Activated naive CD8-positive, alpha-beta T cell treated with anti-CD3 and anti-CD28 coated beads, Interleukin-2, amount 10 ng/mL, durations not matched to agents 7 days and 5 days (primary cell): ENCODE measurements around the gene VGF. TPM values are rescaled to one million over a fixed set of nuclear protein-coding genes. Genes with fewer than 3 reads are reported as not detected.

Experiments used
- ATAC-seq: fragments of 150-1000 bp; cut with Tn5 transposase; one replicate; pipeline ENCODE4 v1.10.0; 2021; ENCODE audit warnings: low read depth, moderate library complexity
- POLR2A ChIA-PET: fragments of 350-600 bp; sonication (Branson Sonifier 250); formaldehyde crosslinking; loops from one replicate; lab custom pipeline; 2021; ENCODE audit warnings: antibody characterized with exemption; lab: Charles Lee
- DNase-seq: peaks from one replicate; pipeline ENCODE4 v3.0.0; 2021
- H3K27ac Mint-ChIP-seq: one replicate; pipeline ENCODE4 v1.8.0; 2022; ENCODE audit warnings: mild to moderate bottlenecking, mixed read lengths
- H3K27me3 Mint-ChIP-seq: one replicate; pipeline ENCODE4 v1.8.0; 2022; ENCODE audit warnings: mild to moderate bottlenecking, moderate library complexity, mixed read lengths
- H3K36me3 Mint-ChIP-seq: one replicate; pipeline ENCODE4 v1.8.0; 2021; ENCODE audit warnings: mild to moderate bottlenecking, mixed read lengths
- H3K4me1 Mint-ChIP-seq: one replicate; pipeline ENCODE4 v1.8.0; 2021; ENCODE audit warnings: mixed read lengths
- H3K4me3 Mint-ChIP-seq: one replicate; pipeline ENCODE4 v1.8.0; 2022; ENCODE audit warnings: mild to moderate bottlenecking, moderate library complexity, mixed read lengths
- H3K9me3 Mint-ChIP-seq: one replicate; pipeline ENCODE4 v1.8.0; 2021; ENCODE audit warnings: mixed read lengths
- total RNA-seq, 2 experiments: library from RNA; stranded (reverse); gene quantifications; one replicate each; pipeline ENCODE4 v1.2.3, GENCODE V29; 2021

Gene VGF
- total RNA-seq, 2 experiments from 2014 or later, result 0.14 to 0.17 TPM

GRCh38 chr7:101168412-101169049 lies 3.2 kb upstream of the VGF start:
- POLR2A ChIA-PET, result interaction anchor here (1.0 kb wide), 1 partner anchor 25 kb away, joined by 7 read pairs; no protein-coding TSS in a partner anchor
- peaks cover 45% of the 10 kb centered on the region for H3K4me1 Mint-ChIP-seq

DNA sequence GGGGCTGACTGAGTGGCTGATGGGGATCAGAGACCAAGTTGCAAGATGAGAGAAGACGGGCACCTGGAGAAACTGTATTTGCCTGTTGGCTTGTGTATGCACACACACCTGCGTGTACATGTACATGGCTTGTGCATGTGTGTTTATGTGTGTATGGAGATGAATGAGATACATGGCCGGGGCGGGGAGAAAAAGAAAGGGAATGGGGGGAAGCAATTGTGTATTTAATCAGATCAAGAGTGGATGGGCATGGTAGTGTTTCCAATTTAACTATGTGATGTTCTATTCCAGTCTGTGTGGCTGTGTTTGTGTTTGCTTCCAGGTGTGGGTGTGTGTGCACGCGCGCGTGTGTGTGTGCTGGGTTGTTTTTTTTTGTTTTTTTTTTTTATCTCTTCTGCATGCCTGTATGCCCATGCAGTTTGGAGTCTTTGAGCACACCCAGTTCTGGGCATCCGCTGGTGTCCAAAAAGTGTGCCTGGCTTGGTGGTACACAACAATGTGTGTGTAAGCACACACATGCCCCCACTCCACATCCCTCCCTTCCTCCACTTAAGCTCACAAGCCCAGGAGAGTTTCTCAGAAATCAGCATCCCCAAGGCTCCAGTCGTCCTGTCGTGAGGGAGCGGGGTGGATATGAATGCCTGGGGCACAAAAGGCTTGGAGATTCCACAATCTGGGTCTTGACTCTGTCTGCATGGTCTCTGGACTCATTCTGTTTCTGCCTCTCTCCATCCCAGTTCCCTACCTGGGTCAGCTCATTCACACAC lies 2.5 kb upstream of the VGF start:
- Mint-ChIP-seq H3K4me3 (no peak overlapping the region), H3K4me1 (peaks cover 46% of the 10 kb centered on the region), H3K27me3 (peaks cover 79% of the 10 kb centered on the region), H3K9me3 (no peaks in the 10 kb centered on the region), H3K27ac (no peak overlapping the region), H3K36me3 (peaks cover 2% of the 10 kb centered on the region)
- DNase-seq, result no peak
- no peak for ATAC-seq
- POLR2A ChIA-PET, result interaction anchor here (1.0 kb wide), 1 partner anchor 24 kb away, joined by 7 read pairs; no protein-coding TSS in a partner anchor

More at GRCh38 chr7:101168412-101169049, 3.2 kb upstream of the VGF start:
- H3K27me3 Mint-ChIP-seq, result peaks cover 81% of the 10 kb centered on the region
- ATAC-seq, result no peak
- DNase-seq, result no peak
- peaks cover 2% of the 10 kb centered on the region for H3K36me3 Mint-ChIP-seq
- H3K27ac Mint-ChIP-seq, result no peak overlapping the region
- H3K9me3 Mint-ChIP-seq, result no peaks in the 10 kb centered on the region
- H3K4me3 Mint-ChIP-seq, result no peak overlapping the region

DNA sequence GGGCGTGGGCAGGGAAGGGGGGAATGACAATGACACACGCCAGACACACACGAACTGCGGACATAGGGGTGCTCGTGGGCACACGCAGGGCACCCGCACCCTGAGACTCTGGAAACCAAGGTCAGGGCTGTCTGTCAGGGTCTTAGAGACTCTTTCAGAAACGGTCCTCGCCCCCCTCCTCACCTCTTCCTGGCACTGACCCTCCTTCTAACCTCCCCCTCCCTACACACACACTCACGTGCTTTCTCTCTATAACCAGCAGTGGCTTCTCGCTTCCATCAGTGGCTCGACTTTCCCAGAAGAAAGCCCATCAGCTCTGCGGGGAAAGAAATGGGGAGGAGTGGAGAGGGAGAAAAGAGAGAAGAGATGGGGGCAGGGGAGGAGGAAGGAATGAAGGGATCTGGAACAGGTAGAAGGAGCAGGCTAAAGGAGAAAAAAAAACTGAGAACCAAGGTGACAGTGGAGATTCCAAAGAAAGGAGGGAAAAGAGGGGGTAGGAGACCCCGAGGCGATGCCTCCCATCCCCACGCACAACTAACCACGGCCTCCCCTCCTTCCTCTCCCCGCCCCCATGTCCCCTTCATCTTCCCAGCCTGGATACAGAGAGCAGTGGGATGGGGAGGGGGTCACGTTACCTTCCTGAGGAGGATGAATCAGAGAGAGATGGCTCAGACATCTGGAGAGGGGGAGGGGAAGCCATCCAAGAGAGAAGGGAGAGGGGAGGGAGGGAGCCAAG lies 1.7 kb upstream of the VGF start:
- Mint-ChIP-seq H3K27ac (no peak overlapping the region), H3K9me3 (no peaks in the 10 kb centered on the region), H3K4me1 (peaks cover 46% of the 10 kb centered on the region), H3K4me3 (no peak overlapping the region), H3K27me3 (peaks cover 81% of the 10 kb centered on the region), H3K36me3 (peaks cover 2% of the 10 kb centered on the region)
- no peak for ATAC-seq
- POLR2A ChIA-PET, result no interaction called here
- DNase-seq, result no peak

DNA sequence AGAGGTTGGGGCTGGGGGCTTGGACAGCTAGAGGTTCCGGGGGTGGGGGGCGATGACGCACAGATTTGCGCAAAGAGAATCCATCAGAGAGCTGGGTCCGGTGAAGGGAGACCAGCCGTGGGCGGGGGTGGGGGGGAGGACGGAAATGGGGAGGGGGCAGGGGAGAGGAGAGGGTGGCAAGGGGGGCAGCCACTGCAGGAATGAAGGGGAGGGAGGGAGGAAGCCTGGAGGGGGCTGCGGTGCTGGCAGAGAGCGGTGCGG lies 1.2 kb upstream of the VGF start:
- Mint-ChIP-seq H3K27me3 (peaks cover 77% of the 10 kb centered on the region), H3K9me3 (no peaks in the 10 kb centered on the region), H3K27ac (no peak overlapping the region), H3K4me1 (peaks cover 43% of the 10 kb centered on the region), H3K36me3 (peaks cover 2% of the 10 kb centered on the region), H3K4me3 (no peak overlapping the region)
- POLR2A ChIA-PET, result interaction anchor here (1.2 kb wide), 1 partner anchor 81 kb away, joined by 4 read pairs; the partner anchor contains the start of gene TRIM56
- ATAC-seq, result no peak
- no peak for DNase-seq

DNA sequence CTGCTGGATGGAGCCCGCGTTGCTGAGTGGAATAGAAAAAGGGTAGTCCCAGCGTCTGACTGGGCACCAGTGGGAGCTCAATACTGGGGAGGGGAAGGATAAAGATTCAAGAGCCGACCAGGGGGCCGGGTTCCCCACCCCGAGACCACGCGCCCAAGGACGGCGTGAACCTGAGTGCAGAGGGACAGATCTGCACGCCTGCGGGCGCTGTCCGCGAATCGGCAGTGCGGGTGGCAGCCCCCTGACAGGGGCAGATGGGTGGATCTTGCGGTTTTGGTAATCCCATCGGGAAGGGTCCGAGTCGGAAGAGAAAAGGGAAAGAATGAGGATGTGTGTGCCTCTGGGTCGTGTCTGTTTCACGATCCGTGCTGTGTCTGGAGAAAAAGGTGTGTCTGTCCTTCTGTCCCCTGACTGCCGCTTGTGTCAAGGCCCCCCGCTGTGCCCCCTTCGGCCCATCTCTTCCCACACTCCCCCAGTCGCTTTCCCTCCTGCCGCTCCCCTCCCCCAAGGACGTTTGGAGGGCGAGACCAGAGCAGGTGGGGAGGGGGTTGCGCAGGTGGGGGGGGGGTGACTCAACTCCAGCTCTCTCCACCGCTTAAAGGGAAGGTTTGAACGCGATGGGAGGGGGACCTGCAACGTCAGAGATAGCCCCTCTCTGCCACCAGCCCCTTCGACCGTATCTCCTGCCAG lies 734 bp upstream of the VGF start:
- no peak for ATAC-seq
- H3K9me3 Mint-ChIP-seq, result no peaks in the 10 kb centered on the region
- peaks cover 4% of the 10 kb centered on the region for H3K36me3 Mint-ChIP-seq
- peaks cover 38% of the 10 kb centered on the region for H3K4me1 Mint-ChIP-seq
- no peak for DNase-seq
- POLR2A ChIA-PET, result interaction anchor here (0.6 to 2.4 kb wide), 6 partner anchors 8 to 1268 kb away, joined by 3 to 8 read pairs (median 4); partner anchors contain the start of genes SRRT, TRIM56 and UFSP1
- H3K27me3 Mint-ChIP-seq, result peaks cover 73% of the 10 kb centered on the region
- H3K4me3 Mint-ChIP-seq, result peak overlapping the region; percentile 87
- no peak overlapping the region for H3K27ac Mint-ChIP-seq

DNA sequence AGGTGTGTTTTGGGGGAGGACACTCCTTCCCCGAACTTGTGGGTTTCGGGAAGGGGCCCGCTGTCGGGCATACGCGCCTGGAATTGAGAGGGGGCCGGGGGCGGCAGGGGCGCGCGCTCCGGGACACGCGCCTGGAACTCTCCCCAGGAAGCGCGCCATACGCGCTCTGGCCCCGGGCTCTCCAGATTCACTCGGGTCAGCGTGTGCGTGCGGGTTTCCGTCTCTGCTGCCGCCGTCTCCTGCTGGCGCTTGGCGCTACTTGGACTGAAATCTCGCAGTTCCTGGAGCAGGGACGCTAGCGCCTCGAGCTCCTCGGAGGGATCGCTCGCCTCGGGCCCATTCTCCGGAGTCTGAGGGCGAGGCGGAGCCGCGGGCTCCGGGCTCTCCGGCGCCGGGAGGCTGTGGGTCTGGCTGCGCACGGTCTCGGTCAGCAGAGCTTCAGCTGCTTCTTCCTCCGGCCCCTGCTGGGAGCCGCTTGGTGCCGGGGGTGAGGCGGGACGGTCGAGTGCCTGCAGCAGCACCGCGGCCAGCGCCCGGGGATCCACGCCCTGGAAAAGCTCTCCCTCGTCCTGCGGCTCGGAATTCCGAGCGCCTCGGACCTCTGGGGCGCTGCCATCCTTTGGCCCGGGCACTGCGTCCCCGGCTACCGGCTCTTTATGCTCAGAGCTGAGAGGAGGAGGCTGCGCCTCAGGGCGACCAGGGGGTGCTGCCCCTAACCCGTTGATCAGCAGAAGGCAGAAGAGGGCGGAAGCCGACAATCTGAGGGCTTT lies 1.1 kb downstream of the VGF start:
- Mint-ChIP-seq H3K27ac (no peak overlapping the region), H3K9me3 (no peaks in the 10 kb centered on the region), H3K27me3 (peaks cover 54% of the 10 kb centered on the region), H3K36me3 (peaks cover 6% of the 10 kb centered on the region), H3K4me1 (peaks cover 25% of the 10 kb centered on the region), H3K4me3 (peak overlapping the region; percentile 25)
- DNase-seq, result peak; percentile 48
- POLR2A ChIA-PET, result interaction anchor here (2.4 kb wide), 1 partner anchor 9 kb away, joined by 8 read pairs; no protein-coding TSS in a partner anchor
- ATAC-seq, result no peak

- peak; percentile 45 for ATAC-seq
- POLR2A ChIA-PET, result interaction anchor here (2.4 kb wide), 1 partner anchor 10 kb away, joined by 8 read pairs; no protein-coding TSS in a partner anchor
- peaks cover 20% of the 10 kb centered on the region for H3K4me1 Mint-ChIP-seq
These were observed 1.9 kb downstream of the VGF start for GRCh38 chr7:101163279-101164070.

DNA sequence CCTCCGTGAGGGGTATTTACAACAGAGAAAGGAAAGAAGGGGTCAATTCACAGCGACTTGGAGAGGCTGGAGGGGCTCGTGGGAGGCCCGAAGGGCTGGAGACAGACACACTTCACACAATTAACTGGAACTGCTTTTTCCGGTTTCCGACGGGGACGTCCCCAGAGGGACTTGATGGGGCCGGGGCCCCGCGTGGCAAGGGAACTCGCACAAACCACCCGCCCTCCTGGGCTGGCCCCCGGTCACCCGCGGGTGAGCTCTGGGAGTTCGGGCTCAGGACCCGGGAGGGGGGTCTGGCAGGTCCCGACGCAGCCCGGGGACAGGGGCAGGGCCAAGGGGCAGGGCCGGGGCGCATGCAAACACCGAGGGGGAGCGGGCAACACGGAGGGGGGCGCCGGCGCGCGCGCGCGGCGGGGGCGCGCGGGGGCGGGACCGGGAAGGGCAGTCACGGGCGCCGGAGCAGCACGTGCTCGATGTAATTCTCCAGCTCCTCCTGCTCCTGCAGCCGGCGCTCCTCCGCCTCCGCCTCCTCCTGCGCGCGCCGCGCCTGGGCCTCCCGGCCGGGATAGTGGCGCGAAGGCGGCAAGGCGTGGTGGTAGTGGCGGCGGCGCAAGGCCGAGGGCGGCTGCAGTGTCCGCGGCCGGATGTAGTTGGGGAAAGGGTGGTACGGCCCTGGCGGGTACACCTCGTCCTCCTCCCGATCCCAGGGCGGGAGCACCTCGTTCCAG lies 2.7 kb downstream of the VGF start:
- Mint-ChIP-seq H3K4me1 (peaks cover 19% of the 10 kb centered on the region), H3K36me3 (peaks cover 10% of the 10 kb centered on the region), H3K9me3 (no peaks in the 10 kb centered on the region), H3K4me3 (peak overlapping the region; percentile 70), H3K27ac (no peak overlapping the region), H3K27me3 (peaks cover 39% of the 10 kb centered on the region)
- DNase-seq (peak; percentile 59), ATAC-seq (no peak)
- POLR2A ChIA-PET, result interaction anchor here (0.6 to 1.2 kb wide), 2 partner anchors 19 to 22 kb away, joined by 3 to 6 read pairs; no protein-coding TSS in a partner anchor

More at GRCh38 chr7:101163279-101164070, 1.9 kb downstream of the VGF start:
- Mint-ChIP-seq H3K36me3 (peaks cover 6% of the 10 kb centered on the region), H3K9me3 (no peaks in the 10 kb centered on the region), H3K27ac (no peak overlapping the region), H3K27me3 (peaks cover 47% of the 10 kb centered on the region), H3K4me3 (peak overlapping the region; percentile 75)
- peak; percentile 66 for DNase-seq

- Mint-ChIP-seq H3K4me3 (peak overlapping the region; percentile 70), H3K4me1 (peaks cover 17% of the 10 kb centered on the region), H3K27ac (no peak overlapping the region), H3K9me3 (no peaks in the 10 kb centered on the region), H3K27me3 (peaks cover 31% of the 10 kb centered on the region), H3K36me3 (peaks cover 10% of the 10 kb centered on the region)
- ATAC-seq, result no peak
- no peak for DNase-seq
- POLR2A ChIA-PET, result interaction anchor here (0.7 to 1.2 kb wide), 2 partner anchors 21 to 1745 kb away, joined by 3 to 8 read pairs; no protein-coding TSS in a partner anchor
These were observed 3.5 kb downstream of the VGF start for GRCh38 chr7:101161692-101162471.

GRCh38 chr7:101160910-101161309 lies 4.5 kb downstream of the VGF start:
- Mint-ChIP-seq H3K27ac (no peak overlapping the region), H3K36me3 (peaks cover 13% of the 10 kb centered on the region), H3K27me3 (peaks cover 22% of the 10 kb centered on the region), H3K4me3 (no peak overlapping the region), H3K4me1 (peaks cover 14% of the 10 kb centered on the region), H3K9me3 (no peaks in the 10 kb centered on the region)
- no peak for ATAC-seq
- DNase-seq, result no peak
- POLR2A ChIA-PET, result no interaction called here
